ENCODE results near the gene XIRP2. TPM values are rescaled to one million over a fixed set of nuclear protein-coding genes. Genes with fewer than 3 reads are reported as not detected.

The XIRP2 gene
- total RNA-seq, 1 experiment from 2014 or later, result not detected

DNA sequence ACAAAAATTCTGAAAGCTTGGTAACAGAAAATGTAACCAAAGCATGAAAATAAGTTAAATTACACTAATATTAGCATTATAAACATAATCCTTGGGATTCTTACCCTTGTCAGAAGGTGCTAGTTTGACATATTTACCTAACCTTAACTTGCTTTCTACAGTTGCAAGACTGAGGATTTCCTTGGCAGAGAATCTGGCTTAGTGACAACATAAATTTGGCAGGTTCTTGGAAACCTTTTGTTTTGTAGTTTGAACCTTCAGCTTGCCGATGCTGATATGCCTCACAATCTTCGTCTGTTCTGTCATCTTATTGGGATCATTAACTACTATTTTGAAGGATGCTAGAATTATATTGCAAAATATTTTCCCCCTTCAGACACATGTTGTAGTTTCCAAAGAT lies 3.4 kb downstream of the XIRP2 start (continued):
- no peak for TF ChIP-seq ZBTB33 (IDR thresholded peaks at IDR 0.05; ENCODE audit: extremely low read depth, insufficient replicate concordance, low read length)
- TF ChIP-seq SP1 (IDR thresholded peaks at IDR 0.05; ENCODE audit: low read depth), result no peak
- no peak for TF ChIP-seq EZH2phosphoT487 (IDR thresholded peaks at IDR 0.05; ENCODE audit: borderline replicate concordance)
- TF ChIP-seq YY1 (IDR thresholded peaks at IDR 0.05; ENCODE audit: extremely low read depth, insufficient replicate concordance, low read depth, low read length), result no peak
- no peak for TF ChIP-seq CBX3 (IDR thresholded peaks at IDR 0.05; ENCODE audit: low read depth)
- TF ChIP-seq ELF1 (IDR thresholded peaks at IDR 0.05; ENCODE audit: borderline replicate concordance, low read depth), result no peak
- TF ChIP-seq, protein P1, sequence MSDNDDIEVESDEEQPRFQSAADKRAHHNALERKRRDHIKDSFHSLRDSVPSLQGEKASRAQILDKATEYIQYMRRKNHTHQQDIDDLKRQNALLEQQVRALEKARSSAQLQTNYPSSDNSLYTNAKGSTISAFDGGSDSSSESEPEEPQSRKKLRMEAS (IDR thresholded peaks at IDR 0.05), result no peak
- TF ChIP-seq ZFX (IDR thresholded peaks at IDR 0.05), result no peak

DNA sequence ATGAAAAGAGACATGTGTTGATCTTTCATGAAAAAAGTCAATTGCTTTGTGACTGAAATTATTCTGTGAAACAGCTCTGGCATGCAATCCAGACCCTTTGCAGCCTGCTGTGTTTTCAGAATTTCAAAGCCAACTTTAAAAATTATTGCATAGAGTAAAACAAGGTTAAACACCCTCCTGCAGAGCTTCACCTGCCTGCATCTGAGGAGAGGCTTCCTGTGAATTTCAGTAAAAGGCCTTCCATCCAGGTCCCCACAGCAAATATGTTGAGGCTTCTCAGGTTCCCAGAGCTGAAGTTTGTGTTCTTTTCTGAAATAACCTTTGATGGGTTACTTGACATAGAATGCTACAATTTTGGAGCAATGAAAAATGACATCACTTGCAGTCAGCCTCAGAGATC lies 4.1 kb downstream of the XIRP2 start:
- H3K9ac ChIP-seq (ENCODE audit: low read length), result no peak overlapping the region
- H3K4me1 ChIP-seq (ENCODE audit: control insufficient read depth in 1 of 2, insufficient read depth in 2 of 2, low read length in 2 of 2), result no peaks in the 10 kb centered on the region
- CTCF ChIA-PET, result no interaction called here
- H3K4me3 ChIP-seq (replicated peaks in 1 of 2; ENCODE audit: low read depth in 1 of 2, low read length in 2 of 2), result no peak overlapping the region
- DNase-seq (ENCODE audit: low read depth, low spot score) (no peak), ATAC-seq (no peak)
- no peak overlapping the region for H2AFZ ChIP-seq (ENCODE audit: low read depth, low read length, poor library complexity, severe bottlenecking)
- TF ChIP-seq EZH2phosphoT487 (IDR thresholded peaks at IDR 0.05; ENCODE audit: borderline replicate concordance) (no peak), POLR2AphosphoS5 (IDR thresholded peaks at IDR 0.05; ENCODE audit: low read depth, low read length) (no peak), CEBPB (IDR thresholded peaks at IDR 0.05; ENCODE audit: low read depth) (no peak), CBX3 (IDR thresholded peaks at IDR 0.05; ENCODE audit: low read depth) (no peak), REST (IDR thresholded peaks at IDR 0.05; ENCODE audit: low read depth) (no peak), TCF7L2 (IDR thresholded peaks at IDR 0.05; ENCODE audit: borderline replicate concordance, extremely low read depth, insufficient read depth, insufficient read length) (no peak), SIN3A (IDR thresholded peaks at IDR 0.05; ENCODE audit: low read depth) (no peak), JUND (IDR thresholded peaks at IDR 0.05) (no peak), RAD21 (IDR thresholded peaks at IDR 0.05; ENCODE audit: low read depth) (no peak)
- no peaks in the 10 kb centered on the region for H3K9me2 ChIP-seq (ENCODE audit: insufficient read depth)
- H3K9me3 ChIP-seq (ENCODE audit: control insufficient read depth in 1 of 2, insufficient read depth in 1 of 2, low read depth in 1 of 2, low read length in 2 of 2), result peaks cover 0 to 3% of the 10 kb centered on the region in 2 experiments; a peak in 2 of 4 replicates
- no peaks in the 10 kb centered on the region for H3K36me3 ChIP-seq (ENCODE audit: control insufficient read depth in 1 of 2, insufficient read depth in 2 of 2, low read length in 2 of 2)
- no TSS peak for BruUV-seq (replicated peaks)
- intact Hi-C loops (cut with micrococcal nuclease), result no loop called here
- no peak overlapping the region for H3K4me2 ChIP-seq (ENCODE audit: low read length)
- H4K20me1 ChIP-seq (ENCODE audit: insufficient read depth), result no peaks in the 10 kb centered on the region; the same call in 1 of the 2 replicates
- no peaks in the 10 kb centered on the region for H3K27me3 ChIP-seq (ENCODE audit: insufficient read depth, low read length)
- RAD21 ChIA-PET (ENCODE audit: low non-redundant PET in 1 of 2, low total read pairs in 2 of 2, uncharacterized antibody in 2 of 2, unreplicated experiment in 2 of 2), result no interaction called here
- H3K79me2 ChIP-seq (ENCODE audit: insufficient read depth, low read length), result no peaks in the 10 kb centered on the region
- H3K27ac ChIP-seq (ENCODE audit: low read depth, low read length), result no peak overlapping the region
- POLR2A ChIA-PET, result no interaction called here
